Activated naive CD4-positive, alpha-beta T cell treated with anti-CD3 and anti-CD28 coated beads for 36 hours (primary cell): Measurements from ENCODE around the gene CCDC54. TPM values are rescaled to one million over a fixed set of nuclear protein-coding genes. Genes with fewer than 3 reads are reported as not detected.
A peak's percentile ranks its signal among the peaks of the same experiment; 100 is the strongest.

Source experiments
- CTCF ChIA-PET: fragments of 350-600 bp; sonication (Branson Sonifier 250); formaldehyde crosslinking; loops from one replicate; lab custom pipeline; 2021; ENCODE audit warnings: antibody characterized with exemption; lab: Charles Lee
- DNase-seq: peaks from one replicate; pipeline ENCODE4 v3.0.0-alpha.2; 2020
- H3K27ac Mint-ChIP-seq: one replicate; pipeline ENCODE4 v1.8.0; 2021; ENCODE audit warnings: mild to moderate bottlenecking, mixed read lengths
- H3K27me3 Mint-ChIP-seq: one replicate; pipeline ENCODE4 v1.8.0; 2021; ENCODE audit warnings: low read depth, mixed read lengths
- H3K36me3 Mint-ChIP-seq: one replicate; pipeline ENCODE4 v1.8.0; 2021; ENCODE audit warnings: low read depth, mixed read lengths
- H3K4me1 Mint-ChIP-seq: one replicate; pipeline ENCODE4 v1.8.0; 2021; ENCODE audit warnings: low read depth, mixed read lengths
- H3K4me3 Mint-ChIP-seq: one replicate; pipeline ENCODE4 v1.8.0; 2021; ENCODE audit warnings: mild to moderate bottlenecking, moderate library complexity, mixed read lengths
- H3K9me3 Mint-ChIP-seq: one replicate; pipeline ENCODE4 v1.8.0; 2021; ENCODE audit warnings: mixed read lengths
- intact Hi-C: fragments of 100-400 bp; cut with micrococcal nuclease; formaldehyde crosslinking; loops from one replicate; pipeline ENCODE4 v1.15.1; 2023
- total RNA-seq, 2 experiments: library from RNA; stranded (reverse); gene quantifications; one replicate each; pipeline ENCODE4 v1.2.3, GENCODE V29; 2021

Gene CCDC54
- total RNA-seq, 2 experiments from 2014 or later: not detected

GRCh38 chr3:107414325-107414964 is 37.2 kb downstream of the CCDC54 start:
- peaks cover 10% of the 10 kb centered on the region for H3K4me1 Mint-ChIP-seq
- no peak overlapping the region for H3K4me3 Mint-ChIP-seq
- H3K9me3 Mint-ChIP-seq: peaks cover 8% of the 10 kb centered on the region
- no peaks in the 10 kb centered on the region for H3K27me3 Mint-ChIP-seq
- CTCF ChIA-PET: interaction anchor here (1.6 to 2.4 kb wide), 3 partner anchors 15 to 179 kb away, joined by 5 to 10 read pairs (median 9); no protein-coding TSS in a partner anchor
- H3K36me3 Mint-ChIP-seq: peaks cover 2% of the 10 kb centered on the region
- H3K27ac Mint-ChIP-seq: no peak overlapping the region
- intact Hi-C loops: loop anchor here (1.0 to 10.0 kb wide), 4 partner anchors 16 to 1082 kb away; partner anchors contain the start of gene HHLA2
- DNase-seq: peak; percentile 14

DNA sequence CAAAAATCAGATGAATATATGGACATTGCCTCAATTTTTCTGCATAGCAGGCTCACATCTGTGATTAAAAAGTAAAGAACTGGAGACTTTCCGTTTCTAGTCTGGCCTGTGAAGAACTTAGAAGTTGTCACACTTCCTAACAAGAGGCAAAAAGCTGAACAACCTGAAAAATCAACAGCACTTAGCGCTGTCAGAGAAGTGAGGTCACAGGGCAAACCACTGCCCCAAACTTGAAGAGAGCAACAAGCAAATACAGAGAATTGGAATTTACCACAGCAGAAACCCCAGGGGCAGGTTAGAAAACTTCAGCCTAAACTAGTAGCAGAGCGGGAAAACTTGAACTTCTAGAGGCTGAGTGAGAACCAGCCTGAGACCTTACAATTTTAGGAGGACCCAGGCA is 38.9 kb downstream of the CCDC54 start:
- intact Hi-C loops: loop anchor here (10.0 kb wide), 1 partner anchor 879 kb away; the partner anchor contains the start of gene HHLA2
- Mint-ChIP-seq H3K4me3 (no peak overlapping the region), H3K4me1 (peaks cover 12% of the 10 kb centered on the region), H3K27ac (no peak overlapping the region), H3K27me3 (no peaks in the 10 kb centered on the region), H3K36me3 (no peaks in the 10 kb centered on the region), H3K9me3 (no peaks in the 10 kb centered on the region)
- DNase-seq: no peak
- CTCF ChIA-PET: interaction anchor here (0.8 to 2.4 kb wide), 4 partner anchors 13 to 181 kb away, joined by 3 to 10 read pairs (median 7); no protein-coding TSS in a partner anchor

GRCh38 chr3:107416886-107417285 is 39.6 kb downstream of the CCDC54 start:
- CTCF ChIA-PET: interaction anchor here (0.8 to 2.4 kb wide), 2 partner anchors 13 to 147 kb away, joined by 3 to 9 read pairs; no protein-coding TSS in a partner anchor
- DNase-seq: no peak
- H3K36me3 Mint-ChIP-seq: no peaks in the 10 kb centered on the region

GRCh38 chr3:107421170-107421792 is 44.0 kb downstream of the CCDC54 start:
- Mint-ChIP-seq H3K9me3 (no peaks in the 10 kb centered on the region), H3K27me3 (no peaks in the 10 kb centered on the region), H3K4me1 (peaks cover 3% of the 10 kb centered on the region), H3K36me3 (no peaks in the 10 kb centered on the region), H3K4me3 (no peak overlapping the region), H3K27ac (no peak overlapping the region)
- intact Hi-C loops: loop anchor here (1.0 kb wide), 3 partner anchors 150 to 185 kb away; no protein-coding TSS in a partner anchor
- peak; percentile 25 for DNase-seq
- CTCF ChIA-PET: interaction anchor here (0.5 to 3.7 kb wide), 29 partner anchors 9 to 1131 kb away, joined by 3 to 54 read pairs (median 4); no protein-coding TSS in a partner anchor

More at GRCh38 chr3:107416886-107417285, 39.6 kb downstream of the CCDC54 start:
- peaks cover 13% of the 10 kb centered on the region for H3K4me1 Mint-ChIP-seq
- no peak overlapping the region for H3K4me3 Mint-ChIP-seq
- intact Hi-C loops: loop anchor here (10.0 kb wide), 1 partner anchor 878 kb away; the partner anchor contains the start of gene HHLA2
- no peaks in the 10 kb centered on the region for H3K27me3 Mint-ChIP-seq
- H3K27ac Mint-ChIP-seq: no peak overlapping the region
- no peaks in the 10 kb centered on the region for H3K9me3 Mint-ChIP-seq

GRCh38 chr3:107421881-107422280 is 44.6 kb downstream of the CCDC54 start:
- intact Hi-C loops: loop anchor here (1.0 kb wide), 3 partner anchors 151 to 186 kb away; no protein-coding TSS in a partner anchor
- no peaks in the 10 kb centered on the region for H3K9me3 Mint-ChIP-seq
- H3K4me3 Mint-ChIP-seq: no peak overlapping the region
- CTCF ChIA-PET: interaction anchor here (0.6 to 3.7 kb wide), 22 partner anchors 8 to 301 kb away, joined by 3 to 54 read pairs (median 4); no protein-coding TSS in a partner anchor
- H3K4me1 Mint-ChIP-seq: peaks cover 3% of the 10 kb centered on the region
- H3K36me3 Mint-ChIP-seq: no peaks in the 10 kb centered on the region
- DNase-seq: no peak
- H3K27me3 Mint-ChIP-seq: no peaks in the 10 kb centered on the region
- no peak overlapping the region for H3K27ac Mint-ChIP-seq

- Mint-ChIP-seq H3K27ac (no peak overlapping the region), H3K9me3 (no peaks in the 10 kb centered on the region), H3K36me3 (no peaks in the 10 kb centered on the region), H3K4me1 (peaks cover 6% of the 10 kb centered on the region), H3K4me3 (no peak overlapping the region), H3K27me3 (no peaks in the 10 kb centered on the region)
- DNase-seq: no peak
- CTCF ChIA-PET: interaction anchor here (1.8 kb wide), 1 partner anchor 189 kb away, joined by 6 read pairs; no protein-coding TSS in a partner anchor
- intact Hi-C loops: no loop called here
Measured at GRCh38 chr3:107425033-107425432, 47.8 kb downstream of the CCDC54 start.

DNA sequence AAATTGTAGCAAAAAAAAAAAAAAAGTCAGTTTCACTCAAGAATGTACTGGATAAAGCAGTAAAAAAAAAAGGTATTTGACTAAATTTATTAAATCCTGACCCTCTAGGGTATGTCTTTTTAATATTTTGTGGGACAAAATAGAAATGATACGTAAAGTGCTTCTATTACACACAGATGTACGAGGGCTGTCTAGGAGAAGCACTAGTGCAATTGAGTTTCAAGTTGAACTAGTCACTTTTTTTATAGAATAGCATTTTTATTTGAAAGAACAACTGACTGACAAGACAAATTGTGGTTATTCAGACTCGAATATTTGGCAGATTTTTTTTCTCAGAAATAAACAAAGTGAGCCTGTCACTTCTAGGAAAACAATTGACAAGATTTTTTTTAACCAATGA is 49.0 kb downstream of the CCDC54 start:
- no peak overlapping the region for H3K4me3 Mint-ChIP-seq
- intact Hi-C loops: no loop called here
- no peak overlapping the region for H3K27ac Mint-ChIP-seq
- no peaks in the 10 kb centered on the region for H3K36me3 Mint-ChIP-seq
- H3K9me3 Mint-ChIP-seq: no peaks in the 10 kb centered on the region
- no peaks in the 10 kb centered on the region for H3K27me3 Mint-ChIP-seq
- H3K4me1 Mint-ChIP-seq: peaks cover 10% of the 10 kb centered on the region
- no peak for DNase-seq
- CTCF ChIA-PET: interaction anchor here (1.8 kb wide), 1 partner anchor 190 kb away, joined by 6 read pairs; no protein-coding TSS in a partner anchor

Other genes starting within 250 kb of the CCDC54 start
- 10 to 100 TPM; 43.1 to 48.6 TPM for gene BBX, start 145.5 kb downstream of the CCDC54 start, total RNA-seq